ENCODE measurements around the gene STK32B.

Gene STK32B

DNA sequence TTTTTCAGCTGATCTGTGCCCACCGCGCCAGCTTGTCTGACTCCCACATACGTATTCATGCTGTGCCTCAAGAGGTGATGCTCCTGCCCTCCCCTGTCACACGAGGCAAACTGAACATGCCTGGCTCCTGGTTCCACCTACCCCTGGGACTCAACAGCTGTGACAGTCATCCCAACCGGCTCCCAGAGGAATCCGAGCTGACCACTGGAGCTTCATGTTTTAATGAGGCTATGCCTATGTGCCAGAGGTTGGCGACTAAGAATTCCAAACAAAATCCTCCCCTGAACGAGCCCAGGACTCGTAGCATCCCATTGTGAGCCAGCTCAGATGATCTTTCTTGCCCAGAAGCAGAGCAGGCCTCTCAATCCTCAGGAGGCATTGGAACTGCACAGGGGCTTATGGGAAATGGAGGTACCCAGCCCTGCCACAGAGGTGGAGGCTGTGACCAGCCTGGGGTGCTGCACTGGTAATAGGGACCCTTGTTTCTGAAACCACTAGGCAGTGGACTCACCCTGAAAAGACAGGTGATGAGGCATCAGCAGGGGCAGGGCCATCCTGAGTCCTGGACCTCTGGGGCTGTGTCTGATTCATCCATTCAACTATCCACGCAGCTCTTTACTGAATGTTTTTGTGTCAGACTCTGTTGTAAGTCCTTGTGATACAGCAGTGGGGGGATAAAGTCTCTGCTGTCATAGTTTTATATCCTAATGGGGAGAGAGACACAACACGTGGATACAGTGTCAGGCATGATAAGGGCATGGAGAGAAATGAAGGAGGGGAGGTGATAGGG, 332.1 kb downstream of the STK32B start:
- Histone ChIP-seq H3K27ac (no peak overlapping the region), H3K27me3 (no peaks in the 10 kb centered on the region), H3K4me3 (no peak overlapping the region), H3K4me2 (no peak overlapping the region), H3K9me3 (0 out of 2 replicates have a peak, but pooled peaks cover 3% of the 10 kb centered on the region), H4K20me1 (no peaks in the 10 kb centered on the region), H3K9ac (no peak overlapping the region), H3K4me1 (no peaks in the 10 kb centered on the region), H3K36me3 (no peaks in the 10 kb centered on the region)
- TF ChIP-seq Cebpa-rat (IDR thresholded peaks at IDR 0.05) = no peak

DNA sequence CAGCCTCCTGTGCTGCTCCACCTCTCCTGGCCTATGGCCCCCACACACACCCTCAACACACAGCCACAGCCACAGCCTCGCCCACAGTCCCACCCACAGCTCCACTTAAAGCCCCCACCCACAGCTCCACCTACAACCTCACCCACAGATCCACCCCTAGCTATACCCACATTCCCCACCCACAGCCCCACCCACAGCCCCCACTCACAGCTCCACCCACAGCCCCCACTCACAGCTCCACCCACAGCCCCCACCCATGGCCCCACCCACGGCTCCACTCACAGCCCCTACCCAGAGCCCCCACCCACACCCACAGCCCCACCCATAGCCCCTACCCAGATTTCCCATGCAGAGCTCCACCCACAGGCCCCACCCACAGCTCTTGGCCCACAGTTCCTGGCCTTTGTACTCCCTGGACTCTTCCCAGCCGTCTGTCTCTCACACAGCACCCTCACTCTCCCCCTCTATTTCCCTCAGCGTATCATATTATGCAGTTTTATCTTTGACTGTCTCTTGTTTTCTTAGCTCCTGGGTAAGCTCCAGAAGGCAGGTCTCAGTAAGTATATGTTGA, 334.5 kb downstream of the STK32B start:
- Histone ChIP-seq H3K4me1 (no peaks in the 10 kb centered on the region), H3K27ac (no peak overlapping the region), H3K4me3 (no peak overlapping the region), H3K9ac (no peak overlapping the region), H3K36me3 (no peaks in the 10 kb centered on the region), H3K27me3 (no peaks in the 10 kb centered on the region), H4K20me1 (no peaks in the 10 kb centered on the region), H3K9me3 (no peaks in the 10 kb centered on the region), H3K4me2 (no peak overlapping the region)
- TF ChIP-seq Cebpa-rat (IDR thresholded peaks at IDR 0.05) = no peak

DNA sequence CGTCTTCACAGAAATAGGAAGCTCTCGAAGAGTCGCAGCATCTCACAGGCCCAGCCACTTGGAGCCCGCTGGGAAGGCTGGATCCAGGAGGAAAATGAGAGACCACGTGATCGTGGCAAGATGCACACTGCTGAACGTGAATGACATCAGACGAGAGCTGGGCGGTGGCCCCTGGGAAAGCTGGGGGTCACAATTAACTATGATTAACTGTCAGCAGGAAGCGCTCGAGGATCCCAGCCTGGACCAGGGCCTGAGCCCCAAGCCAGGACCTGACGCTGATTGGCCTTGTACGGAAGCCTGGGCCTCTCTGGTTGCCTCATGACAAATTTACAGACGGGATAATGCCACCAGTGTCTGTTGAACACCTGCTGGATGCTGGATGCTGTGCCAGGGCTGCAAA, 335.6 kb downstream of the STK32B start:
- H3K9ac ChIP-seq = no peak overlapping the region
- H3K4me3 ChIP-seq = no peak overlapping the region
- no peak for TF ChIP-seq Cebpa-rat (IDR thresholded peaks at IDR 0.05)
- H4K20me1 ChIP-seq = no peaks in the 10 kb centered on the region
- no peak overlapping the region for H3K4me2 ChIP-seq
- H3K9me3 ChIP-seq = no peaks in the 10 kb centered on the region
- H3K27ac ChIP-seq = no peak overlapping the region
- H3K36me3 ChIP-seq = no peaks in the 10 kb centered on the region
- H3K4me1 ChIP-seq = no peaks in the 10 kb centered on the region
- H3K27me3 ChIP-seq = no peaks in the 10 kb centered on the region

DNA sequence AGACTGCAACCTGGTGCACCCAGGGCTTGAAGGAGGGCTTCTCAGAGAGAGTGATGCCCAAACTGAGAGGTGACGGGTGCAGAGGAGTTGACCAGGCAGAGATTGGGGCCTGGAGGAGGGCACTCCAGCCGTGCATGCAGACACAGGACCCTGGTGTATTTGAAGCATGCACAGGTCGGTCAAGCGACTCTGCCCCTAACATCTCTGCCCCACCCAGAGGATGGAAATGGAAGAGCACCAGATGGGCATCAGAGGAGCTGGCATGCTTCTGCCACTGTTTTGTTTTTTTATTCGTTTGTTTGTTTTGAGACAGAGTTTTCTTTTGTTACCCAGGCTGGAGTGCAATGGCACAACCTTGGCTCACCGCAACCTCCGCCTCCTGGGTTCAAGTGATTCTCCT, 336.2 kb downstream of the STK32B start:
- Histone ChIP-seq H3K9me3 (no peaks in the 10 kb centered on the region), H3K36me3 (no peaks in the 10 kb centered on the region), H3K9ac (no peak overlapping the region), H4K20me1 (no peaks in the 10 kb centered on the region), H3K4me1 (no peaks in the 10 kb centered on the region), H3K27ac (no peak overlapping the region), H3K4me3 (no peak overlapping the region), H3K27me3 (no peaks in the 10 kb centered on the region), H3K4me2 (no peak overlapping the region)
- no peak for TF ChIP-seq Cebpa-rat (IDR thresholded peaks at IDR 0.05)

DNA sequence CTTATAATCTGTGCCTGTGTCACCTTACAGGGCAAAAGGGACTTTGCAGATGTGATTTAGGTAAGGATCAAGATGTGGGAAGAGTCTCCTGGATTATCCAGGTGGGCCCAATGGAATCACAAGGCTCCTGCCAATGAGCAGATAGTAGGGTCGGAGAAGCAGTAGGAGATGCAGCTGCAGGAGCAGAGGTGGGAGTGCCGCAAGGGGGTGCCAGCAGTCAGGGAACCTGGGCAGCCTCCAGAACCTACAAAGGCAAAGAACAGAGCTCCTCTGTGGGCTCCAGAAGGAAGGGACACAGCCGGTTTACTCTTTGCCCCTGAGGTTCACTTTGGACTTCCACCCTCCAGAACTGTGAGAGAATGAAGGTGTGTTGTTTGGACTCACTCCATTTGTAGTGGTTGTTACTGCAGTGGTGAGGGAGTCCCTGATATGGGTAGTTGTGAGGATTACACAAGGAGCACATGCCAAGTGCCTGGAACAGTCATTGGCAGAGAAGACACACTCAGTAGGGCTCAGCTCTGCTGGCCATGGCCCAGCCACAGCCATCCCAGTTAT, 338.6 kb downstream of the STK32B start:
- Histone ChIP-seq H3K4me1 (no peaks in the 10 kb centered on the region), H3K9ac (no peak overlapping the region), H3K4me2 (no peak overlapping the region), H3K36me3 (no peaks in the 10 kb centered on the region), H3K9me3 (no peaks in the 10 kb centered on the region), H3K4me3 (no peak overlapping the region), H3K27me3 (no peaks in the 10 kb centered on the region), H4K20me1 (no peaks in the 10 kb centered on the region), H3K27ac (no peak overlapping the region)
- no peak for TF ChIP-seq Cebpa-rat (IDR thresholded peaks at IDR 0.05)

DNA sequence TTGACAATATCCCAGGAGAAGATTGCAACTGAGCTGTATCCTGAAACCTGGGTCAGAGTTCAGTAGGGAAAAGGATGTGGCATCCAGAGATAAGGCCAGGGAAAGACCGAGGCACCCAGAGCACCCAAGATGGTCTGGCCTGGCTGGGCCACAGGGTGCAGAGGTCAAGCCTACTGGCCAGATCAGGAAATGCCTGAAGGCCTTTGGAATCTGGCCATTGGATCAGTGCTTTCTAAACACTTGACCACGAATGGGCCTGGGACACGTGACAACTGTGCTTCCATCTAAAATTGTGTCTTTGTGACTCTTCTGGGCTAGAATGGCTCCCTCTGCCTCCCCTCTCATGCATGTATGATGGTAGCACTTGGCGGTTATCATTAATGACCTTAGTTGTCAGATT, 340.2 kb downstream of the STK32B start:
- Histone ChIP-seq H3K4me3 (no peak overlapping the region), H3K9me3 (no peaks in the 10 kb centered on the region), H3K27ac (no peak overlapping the region), H3K4me2 (no peak overlapping the region), H3K9ac (no peak overlapping the region), H3K4me1 (no peaks in the 10 kb centered on the region), H3K36me3 (no peaks in the 10 kb centered on the region), H3K27me3 (no peaks in the 10 kb centered on the region), H4K20me1 (no peaks in the 10 kb centered on the region)
- no peak for TF ChIP-seq Cebpa-rat (IDR thresholded peaks at IDR 0.05)

DNA sequence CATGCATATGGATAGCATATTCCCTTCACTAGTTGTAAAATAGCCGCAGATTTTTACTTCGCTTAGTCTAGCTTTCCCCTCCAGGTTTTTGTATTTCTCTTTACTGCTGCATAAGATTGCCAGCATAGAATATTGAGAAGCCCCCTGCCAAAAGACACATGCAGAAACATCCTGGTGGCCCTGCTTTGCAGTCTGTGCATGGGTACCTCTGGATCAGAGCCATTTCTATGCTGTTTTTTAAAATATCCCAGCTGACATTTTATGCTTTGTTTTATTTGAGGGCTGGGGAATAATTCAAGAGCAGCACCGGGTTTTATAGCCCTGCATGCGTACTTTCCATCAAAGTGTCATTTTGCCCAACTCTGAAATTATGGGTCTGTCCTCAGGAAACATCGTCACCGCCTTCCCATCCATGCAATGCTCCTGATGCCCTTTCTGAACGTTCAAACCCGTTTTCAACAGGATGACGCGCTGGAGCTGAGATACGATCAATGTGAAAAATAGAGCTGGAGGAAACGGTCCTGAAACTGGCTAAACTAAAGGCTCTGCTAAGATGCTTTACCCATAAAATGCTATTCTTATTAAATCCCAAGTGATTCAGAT, 342.7 kb downstream of the STK32B start:
- H3K9ac ChIP-seq = no peak overlapping the region
- no peak overlapping the region for H3K27ac ChIP-seq
- no peak overlapping the region for H3K4me2 ChIP-seq
- H3K4me1 ChIP-seq = no peaks in the 10 kb centered on the region
- no peak for TF ChIP-seq Cebpa-rat (IDR thresholded peaks at IDR 0.05)
- no peaks in the 10 kb centered on the region for H3K27me3 ChIP-seq
- H3K9me3 ChIP-seq = no peaks in the 10 kb centered on the region
- no peaks in the 10 kb centered on the region for H3K36me3 ChIP-seq
- no peaks in the 10 kb centered on the region for H4K20me1 ChIP-seq
- no peak overlapping the region for H3K4me3 ChIP-seq

DNA sequence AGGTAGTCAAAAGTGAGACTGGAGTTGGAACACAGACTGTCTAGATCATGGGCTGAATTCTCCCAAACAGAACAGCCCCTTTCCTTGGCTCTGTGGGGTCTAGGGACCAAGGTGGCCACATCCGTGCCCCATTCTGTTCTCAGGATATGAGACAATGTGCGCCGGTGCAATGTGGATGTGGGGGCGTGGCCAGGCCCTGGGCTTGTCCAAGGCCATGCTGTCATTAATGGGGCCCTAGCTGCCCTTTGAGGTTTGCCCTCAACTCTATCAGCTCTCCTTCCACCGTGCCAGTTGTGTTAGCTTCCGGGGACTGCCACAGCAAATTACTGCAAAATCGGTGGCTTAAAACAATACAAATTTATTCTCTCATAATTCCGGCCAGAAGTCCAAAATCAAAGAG, 344.5 kb downstream of the STK32B start:
- no peak overlapping the region for H3K27ac ChIP-seq
- H3K4me3 ChIP-seq = no peak overlapping the region
- no peak for TF ChIP-seq Cebpa-rat (IDR thresholded peaks at IDR 0.05)
- H3K4me1 ChIP-seq = no peaks in the 10 kb centered on the region
- H3K27me3 ChIP-seq = no peaks in the 10 kb centered on the region
- no peak overlapping the region for H3K9ac ChIP-seq
- H3K9me3 ChIP-seq = no peaks in the 10 kb centered on the region
- H3K4me2 ChIP-seq = no peak overlapping the region
- H4K20me1 ChIP-seq = no peaks in the 10 kb centered on the region
- no peaks in the 10 kb centered on the region for H3K36me3 ChIP-seq

DNA sequence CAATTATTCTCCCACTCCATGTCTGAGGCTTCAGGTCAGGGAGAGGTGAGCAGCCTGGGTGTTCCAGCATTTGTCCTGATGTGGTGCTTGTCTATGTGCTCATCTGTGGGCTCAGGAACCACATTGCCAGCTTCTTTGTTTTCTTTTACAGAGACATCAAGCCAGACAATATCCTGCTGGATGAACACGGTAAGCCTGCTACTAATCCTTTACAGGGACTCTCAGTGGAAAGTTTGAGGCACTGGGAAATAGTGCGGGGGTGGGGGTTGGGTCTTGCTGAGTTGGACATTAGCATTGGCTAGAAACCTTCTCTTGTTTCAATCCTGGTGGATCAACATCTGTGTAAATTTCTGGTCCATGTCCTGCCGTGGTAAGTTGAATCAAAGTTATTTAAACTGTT, 346.8 kb downstream of the STK32B start:
- Histone ChIP-seq H4K20me1 (no peaks in the 10 kb centered on the region), H3K4me3 (no peak overlapping the region), H3K36me3 (no peaks in the 10 kb centered on the region), H3K9ac (no peak overlapping the region), H3K4me1 (no peaks in the 10 kb centered on the region), H3K4me2 (no peak overlapping the region), H3K9me3 (peaks cover 8% of the 10 kb centered on the region; the same call in 1 of the 2 replicates), H3K27ac (no peak overlapping the region), H3K27me3 (no peaks in the 10 kb centered on the region)
- no peak for TF ChIP-seq Cebpa-rat (IDR thresholded peaks at IDR 0.05)

DNA sequence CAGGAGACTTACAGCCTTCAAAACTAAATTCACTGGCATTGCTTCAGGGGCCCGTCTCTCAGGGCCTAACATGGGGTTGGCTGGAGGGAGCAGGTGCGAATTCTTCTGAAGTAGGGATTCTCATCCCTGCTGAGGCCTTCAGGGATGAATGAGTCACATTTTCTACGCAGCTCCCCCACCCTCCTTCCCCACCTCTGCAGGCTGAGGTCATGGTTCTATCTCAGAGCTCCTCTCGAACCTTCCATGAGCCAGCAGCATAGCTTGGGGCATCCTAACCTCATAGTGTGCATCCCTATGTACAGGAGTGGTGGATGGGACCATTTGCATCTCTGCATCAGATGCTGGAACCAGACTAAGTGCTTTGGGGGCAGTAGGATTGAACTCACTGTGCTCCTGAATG, 347.8 kb downstream of the STK32B start:
- no peak overlapping the region for H3K4me2 ChIP-seq
- H3K4me3 ChIP-seq = no peak overlapping the region
- H3K36me3 ChIP-seq = no peaks in the 10 kb centered on the region
- no peak overlapping the region for H3K27ac ChIP-seq
- no peak for TF ChIP-seq Cebpa-rat (IDR thresholded peaks at IDR 0.05)
- no peaks in the 10 kb centered on the region for H4K20me1 ChIP-seq
- H3K27me3 ChIP-seq = no peaks in the 10 kb centered on the region
- H3K9ac ChIP-seq = no peak overlapping the region
- peaks cover 8% of the 10 kb centered on the region; the same call in 1 of the 2 replicates for H3K9me3 ChIP-seq
- no peaks in the 10 kb centered on the region for H3K4me1 ChIP-seq
